ENCODE data around the gene CDX1.

GRCh38 chr5:150180241-150181026, 13.9 kb downstream of the CDX1 start:
- TF ChIP-seq POLR2A (IDR thresholded peaks at IDR 0.05) (peak; percentile 24 to 55), CTCF (IDR thresholded peaks at IDR 0.05 in 4 of 5, conservative IDR thresholded peaks at IDR 0.05 in 1 of 5) (no peak)
